GM10266 (cell line): ENCODE data around the gene RIIAD1.
"Not testable (repeated sequence)": the region's sequence is repeated elsewhere in the genome, so short reads cannot be mapped to it uniquely, and the experiment has no call there.

ENCODE experiments used
- DNase-seq: peaks from one replicate; pipeline ENCODE4 v3.0.0; 2012; ENCODE audit errors: extremely low spot score
- TF ChIP-seq, protein P1 (sequence below): IDR thresholded peaks from 2 replicates; pipeline ENCODE4 v1.5.1; 2012; ENCODE audit warnings: mild to moderate bottlenecking, low read depth; ENCODE audit not compliant: control insufficient read depth, insufficient read depth; ENCODE audit errors: missing control alignments

The RIIAD1 gene

GRCh38 chr1:151762941-151763921, 41.9 kb downstream of the RIIAD1 start, which contains the start of gene MRPL9:
Gene MRPL9, minus strand, starts transcription at chr1:151763496. Its CDS starts 17 bp downstream, at chr1:151763479.
- TF ChIP-seq, protein P1, sequence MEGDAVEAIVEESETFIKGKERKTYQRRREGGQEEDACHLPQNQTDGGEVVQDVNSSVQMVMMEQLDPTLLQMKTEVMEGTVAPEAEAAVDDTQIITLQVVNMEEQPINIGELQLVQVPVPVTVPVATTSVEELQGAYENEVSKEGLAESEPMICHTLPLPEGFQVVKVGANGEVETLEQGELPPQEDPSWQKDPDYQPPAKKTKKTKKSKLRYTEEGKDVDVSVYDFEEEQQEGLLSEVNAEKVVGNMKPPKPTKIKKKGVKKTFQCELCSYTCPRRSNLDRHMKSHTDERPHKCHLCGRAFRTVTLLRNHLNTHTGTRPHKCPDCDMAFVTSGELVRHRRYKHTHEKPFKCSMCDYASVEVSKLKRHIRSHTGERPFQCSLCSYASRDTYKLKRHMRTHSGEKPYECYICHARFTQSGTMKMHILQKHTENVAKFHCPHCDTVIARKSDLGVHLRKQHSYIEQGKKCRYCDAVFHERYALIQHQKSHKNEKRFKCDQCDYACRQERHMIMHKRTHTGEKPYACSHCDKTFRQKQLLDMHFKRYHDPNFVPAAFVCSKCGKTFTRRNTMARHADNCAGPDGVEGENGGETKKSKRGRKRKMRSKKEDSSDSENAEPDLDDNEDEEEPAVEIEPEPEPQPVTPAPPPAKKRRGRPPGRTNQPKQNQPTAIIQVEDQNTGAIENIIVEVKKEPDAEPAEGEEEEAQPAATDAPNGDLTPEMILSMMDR = no peak
- peak; percentile 92 for DNase-seq

DNA sequence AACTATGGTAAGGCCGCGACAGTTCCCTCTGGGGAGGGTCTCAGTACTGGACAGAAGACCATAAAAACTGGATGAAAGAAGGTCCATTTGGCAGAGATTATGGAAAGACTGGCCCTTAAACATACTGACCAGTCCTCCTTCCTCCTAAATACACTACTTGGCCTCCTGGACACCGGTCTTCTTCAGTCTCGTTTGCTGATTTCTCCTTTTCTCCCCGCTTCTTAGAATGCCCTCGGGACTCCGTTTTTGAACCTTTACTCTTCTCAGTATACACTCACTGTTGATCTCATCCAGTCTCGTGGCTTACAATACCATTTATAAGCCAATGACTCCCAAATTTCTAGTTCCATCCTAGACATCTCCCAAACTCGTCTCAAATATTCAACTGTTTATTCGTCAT, 42.7 kb downstream of the RIIAD1 start:
- DNase-seq = no peak
- TF ChIP-seq, protein P1 = no peak

GRCh38 chr1:151768351-151769066, 47.2 kb downstream of the RIIAD1 start:
- DNase-seq = not testable (repeated sequence)

DNA sequence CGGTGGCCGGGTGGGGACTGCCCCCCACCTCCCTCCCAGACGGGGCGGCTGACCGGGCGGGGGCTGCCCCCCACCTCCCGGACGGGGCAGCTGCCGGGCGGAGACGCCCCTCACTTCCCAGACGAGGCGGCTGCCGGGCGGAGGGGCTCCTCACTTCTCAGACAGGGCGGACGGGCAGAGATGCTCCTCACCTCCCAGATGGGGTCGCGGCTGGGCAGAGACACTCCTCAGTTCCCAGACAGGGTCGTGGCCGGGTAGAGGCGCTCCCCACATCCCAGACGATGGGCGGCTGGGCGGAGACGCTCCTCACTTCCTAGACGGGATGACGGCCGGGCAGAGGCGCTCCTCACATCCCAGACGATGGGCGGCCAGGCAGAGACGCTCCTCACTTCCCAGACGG, 47.9 kb downstream of the RIIAD1 start:
- not testable (repeated sequence) for DNase-seq

DNA sequence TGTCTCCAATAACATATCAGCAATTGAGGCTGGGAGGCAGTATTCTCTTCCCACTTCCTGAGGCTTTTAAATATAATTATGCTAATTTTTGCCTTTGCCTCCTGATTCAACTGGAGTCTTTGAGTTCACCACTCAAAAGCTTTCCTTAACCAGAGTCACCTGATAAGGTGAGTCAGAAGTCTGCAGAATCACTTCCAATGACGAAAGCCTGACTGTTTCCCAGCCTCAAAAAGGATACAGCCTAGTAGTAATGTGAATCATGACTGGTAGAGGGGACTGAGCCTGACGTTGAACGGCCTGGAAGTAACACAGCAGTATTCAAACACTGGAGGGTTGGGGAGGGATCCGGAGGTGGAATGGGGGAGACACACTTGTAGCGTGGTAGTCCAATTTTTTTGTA, 52.4 kb downstream of the RIIAD1 start:
- TF ChIP-seq, protein P1 = no peak
- no peak for DNase-seq

- TF ChIP-seq, protein P1 = no peak
- DNase-seq = no peak
These were observed 53.1 kb downstream of the RIIAD1 start for GRCh38 chr1:151774256-151774922.

GRCh38 chr1:151775894-151776664, 54.8 kb downstream of the RIIAD1 start:
- no peak for DNase-seq
- TF ChIP-seq, protein P1 = no peak
